HG02943 (cell line): Measurements from ENCODE around the gene RHEX.
"Not testable (repeated sequence)": the region's sequence is repeated elsewhere in the genome, so short reads cannot be mapped to it uniquely, and the experiment has no call there.

Source experiments
- ATAC-seq: cut with Tn5 transposase; IDR thresholded peaks from one replicate; pipeline ENCODE4 v1.9.1; 2021; ENCODE audit warnings: mild to moderate bottlenecking, low read depth, moderate library complexity; ENCODE audit not compliant: unreplicated experiment

The RHEX gene

DNA sequence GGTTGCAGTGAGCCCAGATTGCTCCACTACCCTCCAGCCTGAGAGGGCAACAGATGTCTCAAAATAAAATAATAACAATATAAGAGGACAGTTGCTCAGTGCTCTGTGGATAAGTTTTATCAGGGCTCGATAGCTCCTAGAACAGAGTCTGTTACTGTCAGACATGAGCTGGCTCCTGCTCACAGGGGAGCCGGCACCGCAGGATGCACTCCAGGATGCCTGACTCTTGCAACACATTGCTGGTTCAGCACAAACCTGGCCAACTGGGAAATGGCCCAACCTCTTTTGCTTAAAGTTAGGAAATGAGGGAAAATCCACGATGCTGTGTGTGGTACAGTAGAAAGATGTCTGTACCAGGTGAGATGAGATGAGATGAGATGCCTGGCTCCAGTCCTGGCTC, 23.5 kb upstream of the RHEX start:
- ATAC-seq, result no peak

DNA sequence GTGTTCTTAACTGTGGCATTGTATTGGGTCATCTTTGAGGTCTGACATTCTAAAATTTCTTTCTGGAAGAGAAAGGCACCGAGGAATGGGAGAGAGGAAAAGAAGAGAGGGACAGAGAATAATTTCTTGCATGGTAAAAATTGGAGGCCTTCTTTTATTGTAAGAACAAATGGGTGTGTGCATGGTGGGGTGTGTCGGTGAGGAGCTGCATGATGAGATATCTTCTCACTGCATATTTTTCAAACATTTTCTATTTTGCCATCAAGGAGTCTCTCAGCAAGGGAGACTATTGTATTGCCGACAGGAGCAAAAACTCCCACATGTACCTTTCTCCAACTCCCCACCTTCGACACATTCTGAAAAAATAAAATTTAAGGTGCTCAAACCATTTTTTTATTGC, 22.8 kb upstream of the RHEX start:
- no peak for ATAC-seq

DNA sequence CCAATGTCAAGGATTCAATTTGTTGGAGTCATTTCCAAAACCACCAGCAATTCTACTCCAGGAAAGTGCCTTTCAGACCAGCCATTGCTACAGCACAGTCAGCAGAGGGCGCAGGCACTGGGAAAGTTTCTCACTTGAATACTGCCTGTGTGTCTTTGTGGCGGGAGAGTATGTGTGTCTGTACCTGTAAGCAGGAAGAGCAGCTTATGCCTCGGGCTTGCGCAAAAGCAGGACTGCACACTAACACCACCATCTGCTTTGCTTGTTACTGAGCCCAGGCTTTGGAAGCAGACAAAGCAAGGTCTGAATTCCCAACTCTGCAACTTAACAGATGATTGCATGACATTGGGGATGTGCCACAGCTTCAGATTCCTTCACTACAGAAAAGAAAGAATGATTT, 22.3 kb upstream of the RHEX start:
- ATAC-seq, result peak; percentile 74

DNA sequence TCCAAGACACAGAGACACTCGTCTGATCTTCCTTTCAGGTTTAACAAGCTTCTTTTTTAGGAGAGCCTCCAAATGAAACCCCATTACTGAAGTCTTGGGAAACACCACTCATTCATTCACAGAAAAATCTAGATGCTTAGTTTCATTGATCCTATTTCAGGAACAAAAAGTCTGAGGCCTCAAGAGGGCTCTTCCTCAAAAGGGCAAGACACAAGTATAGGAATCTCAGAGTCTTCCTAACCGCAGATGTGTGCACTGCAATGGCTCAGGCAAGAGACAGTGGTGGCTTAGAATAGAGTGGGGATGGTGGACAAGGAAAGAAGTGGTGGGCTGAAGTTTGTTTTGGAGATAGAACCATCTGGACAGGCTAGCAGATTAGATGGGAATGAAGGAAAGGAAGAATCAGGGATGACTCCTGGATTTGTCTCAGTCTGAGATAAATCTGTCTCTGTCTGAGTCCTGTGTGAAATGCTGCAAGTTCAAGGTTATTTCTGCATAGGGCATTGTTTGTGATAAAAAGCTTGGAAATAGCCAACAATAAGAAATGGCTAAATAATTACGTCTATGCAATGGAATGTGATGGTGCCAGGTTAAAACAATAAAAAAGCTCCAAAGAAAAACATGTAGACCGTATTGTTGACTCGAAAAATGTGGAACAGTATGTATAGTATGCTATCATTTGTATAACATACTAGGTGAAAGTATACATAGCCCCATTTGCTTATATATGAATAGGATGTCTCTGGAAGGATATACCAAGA, 20.4 kb upstream of the RHEX start:
- ATAC-seq, result no peak

DNA sequence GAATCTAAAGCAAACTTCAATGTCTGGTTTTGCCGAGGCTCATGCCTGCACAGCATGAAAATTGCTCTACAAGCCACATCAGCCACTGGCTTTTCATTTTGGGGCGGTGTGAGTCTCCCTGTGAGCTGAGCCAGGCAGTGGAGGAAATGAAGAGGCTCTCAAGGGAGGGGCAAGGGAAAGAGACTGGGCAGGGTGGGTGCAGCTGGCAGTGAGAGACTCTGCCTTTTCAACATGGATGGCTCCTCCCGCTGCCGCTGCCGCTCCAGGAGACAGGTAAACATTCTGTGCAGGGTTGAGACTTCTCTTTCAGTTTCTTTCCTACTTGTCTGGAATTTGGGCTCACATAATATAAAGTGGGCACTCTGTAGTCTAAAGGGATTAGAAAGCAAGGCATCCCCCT, 17.9 kb upstream of the RHEX start:
- no peak for ATAC-seq

DNA sequence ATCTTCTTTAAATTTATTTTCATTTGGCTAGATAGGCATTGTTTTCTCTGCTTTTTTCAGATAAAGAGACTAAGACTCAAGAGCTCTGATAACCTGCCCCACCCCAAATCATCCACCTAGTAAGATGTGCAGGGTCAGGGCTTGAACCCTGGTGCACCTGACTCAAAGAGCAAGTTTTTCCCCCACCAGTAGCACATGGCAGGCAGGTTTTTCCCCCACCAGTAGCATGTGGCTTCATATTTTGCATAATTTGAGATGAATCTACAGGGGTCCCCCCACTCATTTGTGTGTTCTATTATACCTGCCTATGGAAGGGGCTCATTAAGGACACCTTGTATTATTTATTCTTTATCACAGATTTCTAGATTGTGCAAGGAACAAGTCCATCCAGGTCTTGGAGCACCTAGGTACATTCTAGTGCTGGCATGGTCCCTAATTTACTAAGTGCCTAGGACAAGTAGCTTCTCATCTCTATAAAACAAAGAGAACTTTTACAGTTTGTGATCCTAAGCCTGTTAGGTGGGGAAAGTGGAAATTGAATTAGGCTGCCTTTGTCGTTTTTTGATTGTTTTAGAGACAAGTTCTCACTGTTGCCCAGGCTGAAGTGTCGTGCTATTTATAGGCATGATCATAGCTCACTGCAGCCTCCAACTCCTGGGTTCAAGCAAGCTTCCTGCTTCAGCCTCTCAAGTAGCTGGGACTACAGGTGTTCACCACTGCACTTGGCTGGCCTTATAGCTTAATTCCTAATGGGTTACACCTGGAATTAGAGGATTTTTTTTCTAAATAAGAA, 16.1 kb upstream of the RHEX start:
- no peak for ATAC-seq

DNA sequence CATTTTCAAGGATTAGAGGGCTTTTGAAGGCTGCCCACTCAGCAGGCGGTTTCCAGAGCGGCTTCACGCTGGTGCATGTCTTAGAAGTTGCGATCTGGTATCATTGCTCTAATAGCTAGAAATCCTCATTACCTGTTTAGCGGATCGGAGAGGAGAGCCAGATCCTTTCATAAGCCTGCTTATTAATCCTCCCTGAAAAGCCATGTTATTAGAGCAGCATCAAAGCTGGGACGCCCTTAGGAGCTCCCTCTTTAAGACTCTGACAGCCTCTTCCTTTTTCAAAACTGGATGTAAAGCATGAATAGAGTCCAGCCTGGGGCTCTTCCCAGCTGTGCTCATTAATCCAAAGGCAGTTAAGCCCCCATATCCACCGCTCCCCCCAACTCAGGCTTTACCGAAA, 15.4 kb upstream of the RHEX start:
- ATAC-seq, result no peak

DNA sequence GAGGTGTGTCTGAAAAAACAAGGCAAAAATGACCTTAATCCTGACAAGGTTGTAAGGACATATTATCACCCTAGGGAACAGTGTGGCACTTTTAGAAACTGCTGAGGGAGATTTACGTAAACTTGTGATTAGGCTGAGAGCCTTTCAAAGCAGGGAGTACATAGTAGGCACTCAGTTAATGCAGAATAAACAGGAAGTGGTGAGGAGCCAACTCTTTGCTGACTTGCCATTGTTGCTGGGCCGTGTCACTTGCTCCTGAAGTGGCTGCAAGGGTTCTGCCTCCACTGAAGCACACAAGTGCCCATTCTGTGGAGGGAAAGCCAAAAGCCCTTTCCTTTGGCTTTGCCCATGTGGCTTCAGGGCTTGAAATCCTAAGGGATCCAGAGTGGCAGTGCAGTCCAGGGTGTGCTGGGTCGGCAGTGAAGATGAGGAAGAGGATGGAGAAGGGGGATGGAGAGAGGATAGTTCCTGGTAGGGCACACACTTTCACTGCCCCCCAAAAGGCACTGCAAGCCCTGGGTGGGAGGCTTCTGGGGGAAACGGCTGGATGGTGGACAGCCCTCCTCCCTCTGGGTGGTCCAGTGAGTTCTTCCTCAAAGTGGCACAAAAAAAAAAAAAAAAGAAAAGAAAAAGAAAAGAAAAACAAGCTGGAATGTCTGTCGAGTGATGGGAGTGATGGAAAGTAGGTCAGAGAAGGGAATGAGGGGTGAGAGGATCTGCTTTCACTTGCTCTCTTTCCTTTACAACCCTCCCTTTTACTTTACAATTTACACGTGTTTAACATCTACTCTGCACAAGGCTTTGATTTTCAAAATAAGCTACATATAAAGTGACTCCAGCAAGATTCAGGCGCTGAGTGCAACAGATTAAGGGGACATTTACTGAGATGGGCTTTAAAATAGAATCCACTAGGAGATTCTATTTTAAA, 13.7 kb upstream of the RHEX start:
- ATAC-seq, result no peak

DNA sequence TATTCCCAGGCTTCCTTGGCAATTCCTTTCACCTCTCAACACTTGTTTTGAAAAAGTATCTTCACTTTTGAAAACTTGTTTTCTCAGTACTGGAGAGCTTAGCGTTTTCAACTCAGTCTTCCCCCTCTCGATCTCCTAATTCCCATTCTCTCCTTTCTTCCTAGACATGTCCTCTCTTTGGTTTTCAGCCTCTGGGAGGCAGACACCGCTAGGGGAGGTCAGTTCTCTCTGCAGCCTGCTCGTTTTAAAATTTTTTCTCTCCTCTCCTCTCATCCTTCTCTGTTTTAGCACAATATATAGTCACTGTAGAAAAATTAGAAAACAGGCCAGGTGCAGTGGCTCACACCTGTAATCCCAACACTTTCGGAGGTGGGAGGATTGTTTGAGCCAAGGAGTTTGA, 12.6 kb upstream of the RHEX start:
- ATAC-seq, result no peak

DNA sequence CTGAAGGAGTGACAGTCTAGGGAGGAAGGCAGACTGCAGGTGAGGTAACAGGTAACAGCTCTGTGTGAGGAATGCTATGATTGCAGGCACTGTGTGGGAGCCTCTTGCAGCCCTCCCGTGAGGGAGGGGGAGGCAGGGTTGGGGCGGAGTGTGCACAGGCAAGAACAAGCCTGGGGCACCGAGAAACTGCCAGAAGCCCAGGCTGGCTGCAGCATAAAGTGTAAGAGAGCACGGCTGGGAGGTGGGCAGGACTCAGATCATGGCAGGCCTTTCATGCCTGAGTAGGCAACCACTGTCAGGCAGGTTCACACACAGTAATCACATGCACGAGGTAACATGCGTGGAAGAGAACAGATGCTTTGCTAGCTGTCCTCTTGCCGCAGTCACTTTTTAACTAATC, 11.3 kb upstream of the RHEX start:
- ATAC-seq, result no peak

DNA sequence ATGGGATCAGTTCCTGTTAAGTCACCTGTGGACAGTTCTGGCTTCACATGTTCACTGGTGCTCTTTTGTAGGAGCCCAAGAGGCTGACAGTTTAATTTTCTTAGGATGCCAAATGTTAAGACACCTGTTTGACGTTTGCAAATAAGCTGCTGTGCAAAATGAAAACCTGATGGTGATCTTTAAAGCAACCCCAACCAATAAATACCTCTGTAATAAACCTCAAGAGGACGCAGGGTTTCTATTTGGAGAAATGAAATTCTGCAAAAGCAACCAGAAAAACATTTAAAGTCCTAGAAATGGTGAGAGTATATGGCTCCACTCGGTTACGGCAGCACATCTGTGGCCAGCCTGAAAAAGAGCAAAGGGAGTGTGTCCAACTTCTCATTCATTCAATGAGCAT, 5.7 kb upstream of the RHEX start:
- ATAC-seq, result no peak

DNA sequence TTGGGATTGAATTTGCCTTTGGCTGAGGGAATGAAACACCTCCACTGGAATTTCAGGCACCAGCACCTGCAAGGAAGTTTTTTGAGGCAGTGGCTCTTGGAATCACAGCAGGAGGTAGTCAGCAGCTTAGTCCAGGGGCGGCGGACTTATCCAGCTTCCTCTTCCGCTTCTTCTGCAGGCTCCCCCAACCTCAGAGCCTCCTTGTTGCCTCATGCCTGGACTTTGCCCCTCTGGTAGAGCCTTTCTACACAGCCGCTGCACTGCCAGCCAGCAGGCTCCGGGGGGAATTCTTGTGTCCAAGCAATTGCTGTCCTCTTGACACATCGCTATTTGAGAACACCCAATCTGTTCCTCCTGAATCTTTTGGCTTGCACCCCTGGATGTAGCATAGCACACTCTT, 4.4 kb upstream of the RHEX start:
- no peak for ATAC-seq

DNA sequence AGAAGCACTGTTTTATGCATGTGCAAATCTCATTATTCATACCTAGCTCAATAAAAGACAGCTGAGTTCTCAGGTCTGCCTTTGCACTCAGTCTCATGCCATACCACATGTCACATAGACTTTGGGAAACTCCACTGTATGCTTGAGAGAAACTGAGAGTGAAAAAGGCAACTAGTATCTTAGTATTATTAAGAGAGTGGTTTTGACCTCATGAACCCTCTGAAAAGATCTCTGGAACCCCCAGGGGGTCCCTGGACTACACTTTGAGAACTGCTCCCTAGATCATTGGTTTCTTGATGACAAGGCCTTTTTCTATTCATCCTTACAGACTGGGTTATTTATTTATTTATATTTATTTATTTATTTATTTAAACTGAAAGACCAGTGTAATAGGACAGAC, 3.7 kb upstream of the RHEX start:
- no peak for ATAC-seq

DNA sequence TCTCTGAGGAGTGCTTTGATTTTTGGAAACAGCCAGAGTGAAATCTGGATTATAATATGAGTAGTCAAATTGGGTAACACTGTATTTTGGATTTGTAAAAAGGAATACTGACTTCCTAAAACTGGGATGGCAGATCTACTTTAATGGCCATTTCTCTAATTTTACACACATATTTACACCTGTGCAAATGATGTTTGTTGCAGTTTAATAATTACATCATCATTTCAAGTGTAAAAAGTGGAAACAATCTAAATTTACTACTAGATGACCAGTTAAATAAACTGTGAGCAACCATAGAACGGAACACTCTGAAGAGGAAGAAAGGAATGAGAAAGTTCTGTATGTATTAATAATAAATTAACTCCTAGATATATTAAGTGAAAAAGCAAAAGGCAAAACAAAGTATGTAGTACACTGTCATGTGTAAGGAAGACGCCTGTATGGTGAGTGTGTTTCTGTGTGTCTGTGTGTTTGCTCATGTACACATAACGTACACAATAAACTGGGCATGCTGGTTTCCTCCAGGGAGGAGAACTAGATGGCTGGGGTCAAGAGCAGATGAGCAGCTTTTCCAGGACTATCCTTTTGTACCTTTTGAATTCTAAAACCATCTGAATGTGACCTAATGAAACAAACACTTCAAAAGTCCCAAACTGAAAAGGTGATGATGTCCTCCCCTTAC, 2.9 kb upstream of the RHEX start:
- no peak for ATAC-seq

DNA sequence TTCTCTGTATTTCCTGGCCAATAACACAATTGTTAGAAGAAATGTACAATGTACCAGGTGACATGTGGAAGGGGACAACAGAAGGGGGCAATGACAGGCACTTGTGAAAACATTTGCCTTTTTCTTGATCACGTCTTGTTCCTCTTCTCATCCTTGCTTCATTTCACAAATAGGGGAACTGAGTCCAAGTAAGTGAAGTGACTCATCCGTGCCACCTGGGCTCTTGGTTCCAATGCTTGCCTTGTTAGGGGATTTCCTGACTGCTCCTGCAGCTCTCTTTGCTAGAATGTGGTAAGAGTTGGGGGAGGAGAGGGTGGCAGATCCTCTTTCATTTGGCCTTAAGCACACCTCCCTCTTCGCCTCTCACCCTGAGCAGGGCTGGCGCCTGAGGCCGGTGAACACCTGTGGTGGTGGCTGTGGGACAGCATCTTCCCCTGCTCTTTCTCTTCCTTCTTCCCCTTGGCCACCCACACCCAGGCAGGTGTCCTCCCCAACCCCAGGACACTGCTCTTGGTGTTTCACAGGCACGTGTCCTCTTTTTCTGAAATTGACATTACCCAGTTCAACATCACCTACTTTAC, 2.2 kb upstream of the RHEX start:
- peak; percentile 82 for ATAC-seq

DNA sequence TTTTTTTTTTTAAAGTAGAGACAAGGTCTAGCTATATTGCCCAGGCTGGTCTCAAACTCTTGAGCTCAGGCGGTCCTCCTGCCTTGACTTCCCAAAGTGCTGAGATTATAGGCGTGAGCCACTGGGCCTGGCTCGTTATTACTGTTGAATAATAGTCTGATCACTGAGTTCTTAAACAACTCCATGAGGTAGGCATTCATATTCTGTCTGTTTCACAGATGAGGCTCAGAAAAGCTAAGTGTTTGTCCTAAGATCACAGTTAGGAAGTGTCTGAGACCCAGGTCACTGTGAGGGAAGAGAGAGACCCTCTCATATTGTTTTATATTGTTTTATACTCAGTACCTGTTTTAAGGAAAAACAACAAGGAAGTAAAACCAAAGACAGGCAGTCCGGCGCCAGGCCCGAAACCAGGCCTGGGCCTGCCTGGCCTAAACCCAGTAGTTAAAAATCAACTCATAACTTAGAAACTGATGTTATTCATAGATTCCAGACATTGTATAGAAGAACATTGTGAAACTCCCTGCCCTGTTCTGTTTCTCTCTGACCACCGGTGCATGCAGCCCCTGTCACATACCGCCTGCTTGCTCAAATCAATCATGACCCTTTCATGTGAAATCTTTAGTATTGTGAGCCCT, 625 bp upstream of the RHEX start:
- not testable (repeated sequence) for ATAC-seq

DNA sequence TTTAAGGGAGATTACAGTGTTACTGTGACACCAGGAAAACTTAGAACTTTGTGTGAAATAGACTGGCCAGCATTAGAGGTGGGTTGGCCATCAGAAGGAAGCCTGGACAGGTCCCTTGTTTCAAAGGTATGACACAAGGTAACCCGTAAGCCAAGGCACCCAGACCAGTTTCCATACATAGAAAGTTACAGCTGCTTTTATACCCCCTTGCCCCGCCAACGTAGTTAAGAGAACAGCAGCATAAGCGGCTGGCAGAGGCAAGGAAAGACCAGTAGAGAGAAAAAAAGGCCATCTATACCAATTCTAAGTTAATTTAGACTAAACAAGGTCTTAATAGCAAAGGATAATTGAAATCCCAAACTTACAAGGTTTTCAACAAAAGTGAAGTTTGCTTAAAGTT, 643 bp downstream of the RHEX start:
- ATAC-seq, result not testable (repeated sequence)

DNA sequence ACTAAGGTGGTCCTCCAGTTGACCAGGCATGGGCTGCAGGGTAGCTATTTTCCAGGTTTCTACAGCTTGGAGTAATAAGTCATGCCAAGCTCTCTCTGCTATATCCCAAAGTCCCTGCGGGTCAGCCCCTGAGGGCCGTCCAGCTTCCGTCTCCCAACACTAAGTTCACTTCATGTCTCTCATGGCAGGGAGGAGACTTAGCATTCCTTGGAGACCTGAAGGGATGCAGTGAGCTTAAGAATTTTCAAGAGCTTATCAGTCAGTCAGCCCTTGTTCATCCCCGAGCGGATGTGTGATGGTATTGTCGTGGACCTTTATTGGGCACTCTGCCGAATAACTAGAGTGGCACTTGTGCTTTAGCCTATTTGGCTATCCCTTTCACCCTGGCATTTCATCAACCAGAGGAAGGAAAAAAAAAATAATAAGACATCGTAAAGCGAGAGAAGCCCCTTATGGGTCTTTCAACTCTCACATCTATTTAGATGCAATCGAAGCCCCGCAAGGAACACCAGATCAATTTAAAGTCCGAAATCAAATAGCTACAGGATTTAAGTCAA, 2.2 kb downstream of the RHEX start:
- ATAC-seq, result not testable (repeated sequence)

DNA sequence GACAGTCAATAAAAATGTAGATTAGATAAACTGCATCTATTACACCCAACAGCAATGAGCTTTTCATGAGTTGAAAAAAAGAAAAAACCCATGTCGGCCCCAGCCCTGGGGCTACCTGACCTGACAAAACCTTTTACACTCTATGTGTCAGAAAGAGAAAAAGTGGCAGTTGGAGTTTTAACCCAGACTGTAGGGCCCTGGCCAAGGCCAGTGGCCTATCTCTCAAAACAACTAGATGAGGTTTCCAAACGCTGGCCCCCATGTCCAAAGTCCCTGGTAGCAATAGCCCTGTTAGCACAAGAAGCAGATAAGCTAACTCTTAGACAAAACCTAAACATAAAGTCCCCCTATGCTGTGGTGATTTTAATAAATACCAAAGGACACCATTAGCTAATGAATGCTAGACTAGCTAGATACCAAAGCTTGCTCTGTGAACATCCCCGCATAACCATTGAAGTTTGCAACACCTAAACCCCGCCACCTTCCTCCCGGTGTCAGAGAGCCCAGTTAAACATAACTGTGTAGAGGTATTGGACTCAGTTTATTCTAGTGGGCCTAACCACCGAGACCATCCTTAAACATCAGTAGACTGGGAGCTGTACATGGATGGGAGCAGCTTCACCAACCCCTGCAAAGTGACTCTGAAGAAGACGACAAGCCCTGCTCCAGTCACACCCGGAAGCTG, 2.8 kb downstream of the RHEX start:
- ATAC-seq, result not testable (repeated sequence)
